GM23248 (cell line): ENCODE data around the gene ECT2.
A peak's percentile ranks its signal among the peaks of the same experiment; 100 is the strongest.

Source experiments
- EZH2 ChIP-seq: fragments of 200-600 bp; sonication (generic); IDR thresholded peaks from 2 replicates; pipeline ENCODE4 v1.6.1; 2018; ENCODE audit warnings: antibody characterized with exemption, mild to moderate bottlenecking; ENCODE audit not compliant: insufficient read depth, poor library complexity, severe bottlenecking
- EZH2phosphoT487 ChIP-seq: fragments of 200-600 bp; sonication (generic); IDR thresholded peaks from 2 replicates; pipeline ENCODE4 v1.6.1; 2018; ENCODE audit warnings: antibody characterized with exemption, moderate library complexity, mild to moderate bottlenecking, low read depth; ENCODE audit not compliant: insufficient read depth

DNA sequence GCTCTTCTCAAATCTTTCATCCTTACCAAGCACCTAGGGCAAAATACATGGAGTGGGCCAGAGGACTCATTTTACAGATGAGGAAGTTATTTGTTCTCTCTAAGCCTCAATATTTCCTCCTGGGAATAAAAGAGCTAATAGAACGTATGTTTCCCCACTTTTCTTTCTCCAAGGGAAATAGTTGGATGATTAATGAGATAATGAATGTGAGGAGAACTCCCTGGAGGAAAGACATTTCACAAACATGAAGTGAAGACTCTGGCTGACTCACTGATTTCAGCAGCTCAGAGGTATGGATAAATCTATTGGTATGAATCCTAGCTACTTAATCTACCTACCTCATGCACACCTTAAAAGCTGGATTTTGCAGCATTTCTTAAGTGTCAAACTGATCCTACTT lies 98.4 kb downstream of the ECT2 start:
- TF ChIP-seq EZH2, result no peak
- TF ChIP-seq EZH2phosphoT487, result peak; percentile 96
